ENCODE data around the gene WDR83. TPM values are rescaled to one million over a fixed set of nuclear protein-coding genes. Genes with fewer than 3 reads are reported as not detected.
"Not testable (repeated sequence)": the region's sequence is repeated elsewhere in the genome, so short reads cannot be mapped to it uniquely, and the experiment has no call there.

WDR83 gene
- total and polyA plus RNA-seq, 2 of the 8 experiments (the other 6 are each of a cell fraction or from before 2014, with no cell fraction given) = 12.6 to 15.3 TPM

DNA sequence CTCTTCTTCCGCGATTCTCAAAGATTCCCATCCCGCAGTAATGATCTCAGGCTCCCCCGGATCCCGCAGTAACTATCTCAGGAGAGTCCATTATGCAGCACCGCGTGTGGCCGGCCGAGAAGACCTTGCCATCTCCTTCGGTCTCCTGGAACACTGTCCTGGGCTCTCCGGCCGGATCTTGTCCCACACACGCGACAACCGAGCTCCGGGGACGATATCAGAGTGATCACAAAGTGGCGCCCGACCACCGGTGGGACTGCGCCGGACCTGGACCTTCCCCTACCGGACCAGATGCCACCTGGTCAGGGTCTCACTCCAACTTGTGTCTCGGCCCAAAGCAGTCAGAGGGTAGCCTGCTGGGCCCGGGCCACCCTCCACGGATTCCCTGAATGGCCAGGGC, 24.1 kb upstream of the WDR83 start (continued):
- TF ChIP-seq, protein P1, sequence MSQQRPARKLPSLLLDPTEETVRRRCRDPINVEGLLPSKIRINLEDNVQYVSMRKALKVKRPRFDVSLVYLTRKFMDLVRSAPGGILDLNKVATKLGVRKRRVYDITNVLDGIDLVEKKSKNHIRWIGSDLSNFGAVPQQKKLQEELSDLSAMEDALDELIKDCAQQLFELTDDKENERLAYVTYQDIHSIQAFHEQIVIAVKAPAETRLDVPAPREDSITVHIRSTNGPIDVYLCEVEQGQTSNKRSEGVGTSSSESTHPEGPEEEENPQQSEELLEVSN (IDR thresholded peaks at IDR 0.05) = no peak

DNA sequence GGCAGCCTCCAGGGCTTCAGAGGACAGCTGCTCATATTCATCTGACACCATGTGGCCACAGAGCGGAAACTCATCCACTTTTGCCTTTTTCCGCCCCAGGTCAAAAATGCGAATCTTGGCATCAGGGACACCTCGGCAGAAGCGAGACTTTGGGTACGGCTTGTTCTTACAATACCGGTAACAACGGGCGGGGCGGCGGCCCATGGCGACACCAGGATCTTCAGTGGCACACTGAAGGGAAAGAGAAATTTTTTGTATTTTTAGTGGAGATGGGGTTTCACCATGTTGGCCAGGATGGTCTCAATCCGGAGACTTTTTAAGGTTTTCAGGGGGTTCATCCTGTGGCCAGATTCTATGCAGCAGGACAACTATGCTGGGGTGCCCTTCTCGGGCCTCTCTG, 22.9 kb upstream of the WDR83 start:
- H3K4me1 ChIP-seq (replicated peaks in 1 of 4; ENCODE audit: control insufficient read depth in 3 of 4, insufficient read depth in 4 of 4, low read length in 3 of 4); CTCF ChIA-PET (ENCODE audit: partially characterized antibody); H3K27ac ChIP-seq (ENCODE audit: low read depth, low read length); H2AK5ac ChIP-seq (ENCODE audit: low read depth, low read length); DNase-seq (ENCODE audit: low read depth in 1 of 2, low spot score in 2 of 2); H3K36me3 ChIP-seq (ENCODE audit: control insufficient read depth in 2 of 4, insufficient read depth in 4 of 4, low read length in 3 of 4); H4K8ac ChIP-seq (ENCODE audit: extremely low read depth, insufficient read depth, low read length); POLR2A ChIA-PET (ENCODE audit: partially characterized antibody); H3K4me3 ChIP-seq (ENCODE audit: extremely low read depth in 1 of 4, insufficient read depth in 2 of 4, low read depth in 3 of 4, low read length in 4 of 4); H4K5ac ChIP-seq (ENCODE audit: insufficient read length, low read depth, low read length); H2BK120ac ChIP-seq (replicated peaks; ENCODE audit: low read depth, low read length); H2AFZ ChIP-seq (ENCODE audit: low read length); H3K56ac ChIP-seq (replicated peaks; ENCODE audit: insufficient read length, low read depth, low read length); H3K14ac ChIP-seq (ENCODE audit: insufficient read length); H3K23ac ChIP-seq (ENCODE audit: insufficient read length); H3K4me2 ChIP-seq (ENCODE audit: insufficient read depth in 1 of 2, low read depth in 2 of 2, low read length in 2 of 2); H2BK20ac ChIP-seq (ENCODE audit: low read length); H3K79me1 ChIP-seq (ENCODE audit: low read depth, low read length); H2BK15ac ChIP-seq (ENCODE audit: low read length); H3K18ac ChIP-seq (ENCODE audit: extremely low read depth, low read length); H2BK5ac ChIP-seq (ENCODE audit: low read depth, low read length); H3K4ac ChIP-seq (replicated peaks; ENCODE audit: insufficient read length, low read depth, low read length); FAIRE-seq; H2BK12ac ChIP-seq (ENCODE audit: low read depth, low read length); H4K91ac ChIP-seq (replicated peaks; ENCODE audit: insufficient read length, low read length); H3K9me3 ChIP-seq (ENCODE audit: insufficient read depth in 2 of 2, low read depth in 1 of 2, low read length in 1 of 2); H3K27me3 ChIP-seq (replicated peaks in 1 of 4; ENCODE audit: control insufficient read depth in 3 of 4, extremely low read depth in 1 of 4, insufficient read depth in 3 of 4, low read length in 3 of 4); H3K23me2 ChIP-seq (ENCODE audit: low read depth, low read length); H3K9ac ChIP-seq (replicated peaks in 1 of 4; ENCODE audit: extremely low read depth in 1 of 4, low read depth in 3 of 4, low read length in 3 of 4); H4K20me1 ChIP-seq (replicated peaks in 1 of 2; ENCODE audit: control insufficient read depth in 1 of 2, insufficient read depth in 2 of 2, low read length in 2 of 2); H3K79me2 ChIP-seq (ENCODE audit: control insufficient read depth in 1 of 2, insufficient read depth in 2 of 2, low read length in 2 of 2): not testable (repeated sequence)
- WGBS, 2 experiments (ENCODE audit: extremely low coverage in 1 of 2, insufficient coverage in 1 of 2, insufficient read length in 1 of 2, insufficient replicate concordance in 2 of 2, low coverage in 1 of 2, low lambda C conversion rate in 2 of 2, missing lambda C conversion rate in 1 of 2) = 97% methylated on average over 14 of the region's 14 CpGs; no CpG with 5 or more reads in 1 of the 2 experiments

Measured in H1 (cell line).